Smooth muscle cell (in vitro differentiated cells): ENCODE data around the gene PMEPA1. TPM values are rescaled to one million over a fixed set of nuclear protein-coding genes. Genes with fewer than 3 reads are reported as not detected.
A peak's percentile ranks its signal among the peaks of the same experiment; 100 is the strongest.

ENCODE experiments used
- DNase-seq: peaks from one replicate; lab custom pipeline; 2025; ENCODE audit not compliant: unreplicated experiment; lab: John Stamatoyannopoulos, UW
- H2AFZ ChIP-seq: fragments of 200-600 bp; sonication (generic); 2 replicates; pipeline ENCODE4 v1.6.0; 2016; ENCODE audit warnings: antibody characterized with exemption, low read depth, mild to moderate bottlenecking
- H3F3A ChIP-seq: fragments of 200-600 bp; sonication (generic); 2 replicates; pipeline ENCODE4 v1.6.0; 2017; ENCODE audit warnings: antibody characterized with exemption, low read depth
- H3K27ac ChIP-seq: fragments of 200-600 bp; sonication (generic); 2 replicates; pipeline ENCODE4 v1.5.1; 2016; ENCODE audit warnings: low read depth, mild to moderate bottlenecking
- H3K27me3 ChIP-seq: fragments of 200-600 bp; sonication (generic); 2 replicates; pipeline ENCODE4 v1.6.1; 2016; ENCODE audit warnings: low read depth, mild to moderate bottlenecking
- H3K36me3 ChIP-seq: fragments of 200-600 bp; sonication (generic); 2 replicates; pipeline ENCODE4 v1.5.1; 2016; ENCODE audit warnings: low read depth
- H3K4me1 ChIP-seq: fragments of 200-600 bp; sonication (generic); 2 replicates; pipeline ENCODE4 v1.5.1; 2016; ENCODE audit warnings: low read depth
- H3K4me2 ChIP-seq: fragments of 200-600 bp; sonication (generic); 2 replicates; pipeline ENCODE4 v1.6.0; 2016; ENCODE audit warnings: mild to moderate bottlenecking
- H3K4me3 ChIP-seq: fragments of 200-600 bp; sonication (generic); 2 replicates; pipeline ENCODE4 v1.5.1; 2016; ENCODE audit warnings: mild to moderate bottlenecking
- H3K79me2 ChIP-seq: fragments of 200-600 bp; sonication (generic); 2 replicates; pipeline ENCODE4 v1.6.0; 2016; ENCODE audit warnings: low read depth, mild to moderate bottlenecking
- H3K9ac ChIP-seq: fragments of 200-600 bp; sonication (generic); 2 replicates; pipeline ENCODE4 v1.6.0; 2016; ENCODE audit warnings: low read depth
- H3K9me3 ChIP-seq: fragments of 200-600 bp; sonication (generic); replicated peaks from 2 replicates; pipeline ENCODE4 v1.5.1; 2016; ENCODE audit warnings: low read depth
- H4K20me1 ChIP-seq: fragments of 200-600 bp; sonication (generic); 2 replicates; pipeline ENCODE4 v1.6.0; 2016; ENCODE audit warnings: low read depth
- CTCF ChIP-seq: fragments of 200-600 bp; sonication (generic); IDR thresholded peaks from 2 replicates; pipeline ENCODE4 v1.5.1; 2017; ENCODE audit warnings: borderline replicate concordance, mild to moderate bottlenecking, antibody characterized with exemption; ENCODE audit not compliant: insufficient read depth, poor library complexity, severe bottlenecking
- WGBS: methylation state at CpG from one replicate; pipeline ENCODE4 v1.1.7; 2016; ENCODE audit warnings: low lambda C conversion rate; 5-methylcytosine and 5-hydroxymethylcytosine counted together
- polyA plus RNA-seq: library from polyadenylated mRNA; unstranded; fragments of >200 nt; fragmentation: Nextera tagmentation; extraction: Ambion mirVana; gene quantifications from 2 replicates; pipeline ENCODE4 v1.2.1, GENCODE V29; 2016
- total RNA-seq: library from RNA; depleted of rRNA; stranded (reverse); fragments of >200 nt; gene quantifications from 2 replicates; pipeline ENCODE4 v1.2.3, GENCODE V29; 2014

The PMEPA1 gene
- total and polyA plus RNA-seq, 2 experiments from 2014 or later, result 37.2 to 81.9 TPM

- Histone ChIP-seq H3K4me2 (peak overlapping the region; percentile 91), H3K27ac (peak overlapping the region; percentile 99), H3K9ac (peak overlapping the region; percentile 95), H3K4me3 (peak overlapping the region; percentile 95), H4K20me1 (peaks cover 50% of the 10 kb centered on the region), H3K4me1 (peaks cover 9% of the 10 kb centered on the region), H3K79me2 (peaks cover 76% of the 10 kb centered on the region), H3K9me3 (no peaks in the 10 kb centered on the region), H2AFZ (no peak overlapping the region), H3F3A (no peaks in the 10 kb centered on the region), H3K36me3 (no peaks in the 10 kb centered on the region), H3K27me3 (no peaks in the 10 kb centered on the region)
- TF ChIP-seq CTCF, result no peak
- under 1% methylated on average over 31 of the region's 108 CpGs for WGBS
- DNase-seq, result peak; percentile 24
Observed at GRCh38 chr20:57708694-57709673, 831 bp downstream of the PMEPA1 start.

GRCh38 chr20:57707849-57708693 is 1.7 kb downstream of the PMEPA1 start:
- Histone ChIP-seq H3K4me1 (peaks cover 9% of the 10 kb centered on the region), H3K36me3 (no peaks in the 10 kb centered on the region), H3K4me2 (peak overlapping the region; percentile 91), H3K27me3 (no peaks in the 10 kb centered on the region), H3K27ac (peak overlapping the region; percentile 99), H3F3A (no peaks in the 10 kb centered on the region), H3K9me3 (no peaks in the 10 kb centered on the region), H4K20me1 (peaks cover 59% of the 10 kb centered on the region), H3K9ac (peak overlapping the region; percentile 95), H2AFZ (no peak overlapping the region), H3K4me3 (peak overlapping the region; percentile 95), H3K79me2 (peaks cover 85% of the 10 kb centered on the region)
- no peak for TF ChIP-seq CTCF
- peak; percentile 18 for DNase-seq
- 10% methylated on average over 23 of the region's 23 CpGs for WGBS

GRCh38 chr20:57707320-57707719 is 2.5 kb downstream of the PMEPA1 start:
- no peaks in the 10 kb centered on the region for H3F3A ChIP-seq
- TF ChIP-seq CTCF, result no peak
- H3K9me3 ChIP-seq, result no peaks in the 10 kb centered on the region
- peaks cover 67% of the 10 kb centered on the region for H4K20me1 ChIP-seq
- no peaks in the 10 kb centered on the region for H3K36me3 ChIP-seq
- H3K27ac ChIP-seq, result peak overlapping the region; percentile 99
- no peak overlapping the region for H2AFZ ChIP-seq
- H3K4me3 ChIP-seq, result peak overlapping the region; percentile 95
- DNase-seq, result no peak
- 46% methylated on average over 7 of the region's 7 CpGs for WGBS
- peak overlapping the region; percentile 91 for H3K4me2 ChIP-seq
- H3K79me2 ChIP-seq, result peaks cover 88% of the 10 kb centered on the region
- H3K27me3 ChIP-seq, result no peaks in the 10 kb centered on the region
- H3K9ac ChIP-seq, result peak overlapping the region; percentile 95
- H3K4me1 ChIP-seq, result peaks cover 9% of the 10 kb centered on the region
